ACHN (cell line): ENCODE measurements around the gene C9orf72.

Experiments
- DNase-seq: peaks from one replicate; pipeline ENCODE4 v3.0.0-alpha.2; 2015
- in situ Hi-C: cut with HindIII; loops from 2 replicates; pipeline ENCODE4 v1.10.0; 2017; ENCODE audit warnings: low sequenced_read_pairs, low pct_ligation_motif_present, low pct_unique_long_range_greater_than_20kb

C9orf72 gene

GRCh38 chr9:27499451-27499850 lies 73.8 kb downstream of the C9orf72 start:
- in situ Hi-C loops = no loop called here
- peak; percentile 1 for DNase-seq

GRCh38 chr9:27497883-27498417 lies 75.3 kb downstream of the C9orf72 start:
- DNase-seq = no peak
- in situ Hi-C loops = no loop called here
